Transverse colon (tissue), 4 donors: Measurements from ENCODE around the gene TMEM132E.

Experiments
- CTCF ChIP-seq, 5 experiments: fragments of 200-600 bp in 3 of 5; fragments of 450-650 bp in 2 of 5; sonication (generic) in 3 of 5; IDR thresholded peaks; 1 replicate in 2 of 5; 2 replicates in 3 of 5; pipeline ENCODE4 v1.5.1; 2016 to 2017; ENCODE audit warnings: antibody characterized with exemption in 5 of 5, inconsistent platforms in 3 of 5, mild to moderate bottlenecking in 2 of 5, moderate library complexity in 1 of 5
- POLR2A ChIP-seq: fragments of 450-650 bp; IDR thresholded peaks from one replicate; pipeline ENCODE4 v1.6.1; 2016; ENCODE audit warnings: antibody characterized with exemption, mild to moderate bottlenecking, moderate library complexity
- POLR2AphosphoS5 ChIP-seq, 3 donors: sonication (generic); formaldehyde crosslinking; IDR thresholded peaks; one replicate each; pipeline ENCODE4 v1.6.1; 2016; ENCODE audit warnings: antibody characterized with exemption in 3 of 3

DNA sequence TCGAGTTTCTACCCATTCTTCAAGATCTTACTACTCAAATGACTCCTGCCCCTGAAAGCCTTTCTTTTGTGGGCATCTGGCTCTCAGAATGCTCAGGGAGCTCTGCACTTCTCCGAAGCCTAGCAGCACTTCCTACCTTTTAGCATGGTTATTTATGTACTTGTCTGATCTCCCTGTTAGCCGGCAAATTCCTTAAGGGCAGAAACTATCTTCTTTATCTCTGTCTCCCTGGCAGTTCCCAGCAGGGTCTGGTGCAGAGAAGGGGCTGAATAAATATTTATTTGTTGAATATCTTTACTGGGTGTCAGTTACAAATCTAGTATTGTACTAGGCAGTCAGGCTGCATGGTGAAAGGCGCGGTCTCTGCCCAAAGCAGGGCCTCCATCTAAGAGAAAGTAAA is 30.7 kb downstream of the TMEM132E start:
- TF ChIP-seq CTCF (IDR thresholded peaks at IDR 0.05) (no peak), POLR2AphosphoS5 (IDR thresholded peaks at IDR 0.05) (no peak), POLR2A (no peak)
